Vagina (tissue), 2 donors: Measurements from ENCODE around the gene SLC22A12.

Source experiments
- POLR2A ChIP-seq, 2 donors: fragments of 450-650 bp; IDR thresholded peaks; one replicate each; pipeline ENCODE4 v1.6.1; 2017; ENCODE audit warnings: antibody characterized with exemption in 2 of 2, mild to moderate bottlenecking in 2 of 2, moderate library complexity in 2 of 2
- POLR2AphosphoS5 ChIP-seq, 2 donors: sonication (generic); formaldehyde crosslinking; IDR thresholded peaks; one replicate each; pipeline ENCODE4 v1.9.0; 2017; ENCODE audit warnings: antibody characterized with exemption in 2 of 2, mild to moderate bottlenecking in 2 of 2, low read depth in 1 of 2; ENCODE audit not compliant: insufficient read depth in 1 of 2
- TF ChIP-seq, protein P1 (sequence below), 3 experiments: fragments of 450-650 bp in 2 of 3; fragments of 200-600 bp in 1 of 3; sonication (generic) in 1 of 3; IDR thresholded peaks; one replicate each; pipeline ENCODE4 v1.5.1; 2017 to 2019; ENCODE audit warnings: antibody characterized with exemption in 3 of 3, mild to moderate bottlenecking in 2 of 3, moderate library complexity in 2 of 3

DNA sequence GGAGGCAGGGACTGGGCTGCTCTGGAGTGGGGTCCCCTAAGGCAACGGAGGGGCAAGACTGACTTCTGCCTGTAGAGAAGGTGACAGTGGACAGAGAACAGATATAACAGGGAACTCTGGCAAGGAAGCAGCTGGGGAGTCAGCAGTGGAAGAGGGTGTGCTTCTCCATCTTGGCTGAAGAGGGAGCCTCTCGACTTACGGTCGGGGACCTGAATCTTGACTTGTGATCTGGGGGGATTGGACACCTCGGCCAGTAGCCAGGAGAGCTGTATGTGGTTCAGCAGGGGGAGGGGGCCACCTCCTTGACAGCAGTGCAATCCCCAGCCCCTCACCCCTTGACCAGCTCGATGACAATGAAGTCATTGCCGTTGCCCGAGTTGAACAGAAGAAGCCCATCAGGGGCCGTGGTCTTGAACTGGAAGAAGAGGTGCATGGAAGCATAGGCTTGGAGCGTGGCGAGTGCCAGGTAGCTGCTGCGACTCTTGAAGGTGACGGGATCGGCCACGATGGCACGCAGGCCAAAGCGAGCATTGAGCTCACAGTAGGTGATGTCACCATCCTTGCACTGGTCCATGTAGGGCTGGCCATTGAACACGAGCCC, 60.0 kb downstream of the SLC22A12 start:
- TF ChIP-seq, protein P1, sequence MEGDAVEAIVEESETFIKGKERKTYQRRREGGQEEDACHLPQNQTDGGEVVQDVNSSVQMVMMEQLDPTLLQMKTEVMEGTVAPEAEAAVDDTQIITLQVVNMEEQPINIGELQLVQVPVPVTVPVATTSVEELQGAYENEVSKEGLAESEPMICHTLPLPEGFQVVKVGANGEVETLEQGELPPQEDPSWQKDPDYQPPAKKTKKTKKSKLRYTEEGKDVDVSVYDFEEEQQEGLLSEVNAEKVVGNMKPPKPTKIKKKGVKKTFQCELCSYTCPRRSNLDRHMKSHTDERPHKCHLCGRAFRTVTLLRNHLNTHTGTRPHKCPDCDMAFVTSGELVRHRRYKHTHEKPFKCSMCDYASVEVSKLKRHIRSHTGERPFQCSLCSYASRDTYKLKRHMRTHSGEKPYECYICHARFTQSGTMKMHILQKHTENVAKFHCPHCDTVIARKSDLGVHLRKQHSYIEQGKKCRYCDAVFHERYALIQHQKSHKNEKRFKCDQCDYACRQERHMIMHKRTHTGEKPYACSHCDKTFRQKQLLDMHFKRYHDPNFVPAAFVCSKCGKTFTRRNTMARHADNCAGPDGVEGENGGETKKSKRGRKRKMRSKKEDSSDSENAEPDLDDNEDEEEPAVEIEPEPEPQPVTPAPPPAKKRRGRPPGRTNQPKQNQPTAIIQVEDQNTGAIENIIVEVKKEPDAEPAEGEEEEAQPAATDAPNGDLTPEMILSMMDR (IDR thresholded peaks at IDR 0.05): no peak
- TF ChIP-seq POLR2A (IDR thresholded peaks at IDR 0.05): no peak
- no peak for TF ChIP-seq POLR2AphosphoS5 (IDR thresholded peaks at IDR 0.05; ENCODE audit: insufficient read depth in 1 of 2, low read depth in 1 of 2)
